SK-N-SH (cell line): ENCODE results near the gene LMO2. TPM values are rescaled to one million over a fixed set of nuclear protein-coding genes. Genes with fewer than 3 reads are reported as not detected.

Experiments
- CTCF ChIA-PET: fragments of 300-600, 350-600 bp; formaldehyde crosslinking; extraction: SDS; loops from one replicate; lab custom pipeline; 2021; lab: Yijun Ruan, JAX
- POLR2A ChIA-PET: fragments of 350-600 bp; sonication (Branson Sonifier 250); formaldehyde crosslinking; extraction: SDS; loops from one replicate; lab custom pipeline; 2020; ENCODE audit warnings: antibody characterized with exemption, inconsistent platforms; lab: Yijun Ruan, JAX
- DNase-seq: peaks from one replicate; pipeline ENCODE4 v3.0.0; 2012
- H2AFZ ChIP-seq: fragments of 200-600 bp; sonication (generic); 2 replicates; pipeline ENCODE4 v1.8.1; 2016; ENCODE audit warnings: antibody characterized with exemption, mild to moderate bottlenecking, low read depth
- H3F3A ChIP-seq: fragments of 200-600 bp; sonication (generic); replicated peaks from 2 replicates; pipeline ENCODE3; 2016; ENCODE audit warnings: antibody characterized with exemption, mild to moderate bottlenecking; ENCODE audit not compliant: insufficient read depth
- H3K27ac ChIP-seq, 2 experiments: fragments of 200-500 bp in 1 of 2; fragments of 200-600 bp in 1 of 2; sonication (Bioruptor generic) in 1 of 2; sonication (generic), shearing (Covaris generic) in 1 of 2; 2 replicates each; pipeline versions ENCODE4 v1.5.1 to v1.6.1; 2014 to 2016; ENCODE audit warnings: low read depth in 2 of 2, inconsistent platforms in 1 of 2, low read length in 1 of 2, mild to moderate bottlenecking in 1 of 2, mixed read lengths in 1 of 2
- H3K27me3 ChIP-seq: fragments of 200-600 bp; sonication (generic), shearing (Covaris generic); 2 replicates; pipeline ENCODE4 v1.6.1; 2016; ENCODE audit warnings: mixed run types; ENCODE audit not compliant: insufficient read depth
- H3K36me3 ChIP-seq, 2 experiments: fragments of 200-500 bp in 1 of 2; fragments of 200-600 bp in 1 of 2; sonication (Bioruptor generic) in 1 of 2; sonication (generic) in 1 of 2; replicated peaks in 1 of 2; 2 replicates each; pipeline versions ENCODE3 to v1.5.1; 2014 to 2016; ENCODE audit warnings: low read length in 1 of 2, mild to moderate bottlenecking in 1 of 2; ENCODE audit not compliant: insufficient read depth in 2 of 2, control insufficient read depth in 1 of 2
- H3K4me1 ChIP-seq, 2 experiments: fragments of 200-500 bp in 1 of 2; fragments of 200-600 bp in 1 of 2; sonication (Bioruptor generic) in 1 of 2; sonication (generic), shearing (Covaris generic) in 1 of 2; 2 replicates each; pipeline versions ENCODE4 v1.5.1 to v1.6.1; 2014 to 2016; ENCODE audit warnings: low read depth in 1 of 2, low read length in 1 of 2, mixed run types in 1 of 2; ENCODE audit not compliant: insufficient read depth in 2 of 2, control insufficient read depth in 1 of 2
- H3K4me2 ChIP-seq: fragments of 200-600 bp; sonication (generic), shearing (Covaris generic); 2 replicates; pipeline ENCODE4 v1.6.1; 2017; ENCODE audit warnings: mixed run types
- H3K4me3 ChIP-seq, 2 experiments: fragments of 200-500 bp in 1 of 2; fragments of 200-600 bp in 1 of 2; sonication (Bioruptor generic) in 1 of 2; sonication (generic), shearing (Covaris generic) in 1 of 2; 2 replicates each; pipeline versions ENCODE4 v1.5.1 to v1.8.1; 2014 to 2016; ENCODE audit warnings: low read depth in 2 of 2, inconsistent platforms in 1 of 2, low read length in 1 of 2, mild to moderate bottlenecking in 1 of 2, mixed read lengths in 1 of 2, moderate library complexity in 1 of 2
- H3K79me2 ChIP-seq: fragments of 200-600 bp; sonication (generic); 2 replicates; pipeline ENCODE4 v1.8.1; 2017; ENCODE audit warnings: mild to moderate bottlenecking; ENCODE audit not compliant: insufficient read depth
- H3K9ac ChIP-seq: fragments of 200-600 bp; sonication (generic); 2 replicates; pipeline ENCODE4 v1.6.1; 2017; ENCODE audit warnings: mixed run types
- H3K9me2 ChIP-seq: fragments of 200-600 bp; sonication (generic); 2 replicates; pipeline ENCODE4 v1.6.1; 2017; ENCODE audit warnings: mixed run types
- H3K9me3 ChIP-seq: fragments of 200-600 bp; sonication (generic); 2 replicates; pipeline ENCODE4 v1.6.1; 2017; ENCODE audit warnings: mixed run types, mild to moderate bottlenecking, moderate library complexity
- H4K20me1 ChIP-seq: fragments of 200-600 bp; sonication (generic); 2 replicates; pipeline ENCODE4 v1.6.1; 2017; ENCODE audit warnings: mild to moderate bottlenecking, mixed run types; ENCODE audit not compliant: insufficient read depth
- FOSL2 ChIP-seq: IDR thresholded peaks from 2 replicates; pipeline ENCODE4 v1.4.0; 2012; ENCODE audit warnings: low read depth, mild to moderate bottlenecking, moderate library complexity, borderline replicate concordance
- FOXM1 ChIP-seq: IDR thresholded peaks from 2 replicates; pipeline ENCODE4 v1.4.0; 2012; ENCODE audit warnings: low read depth, mild to moderate bottlenecking
- GABPA ChIP-seq: IDR thresholded peaks from 2 replicates; pipeline ENCODE4 v1.4.0; 2012; ENCODE audit warnings: low read depth, mild to moderate bottlenecking
- GATA2 ChIP-seq: sonication (generic); formaldehyde crosslinking; IDR thresholded peaks from 2 replicates; pipeline ENCODE4 v1.5.0; 2020; ENCODE audit warnings: mild to moderate bottlenecking, missing genetic modification reagents
- JUND ChIP-seq: IDR thresholded peaks from 2 replicates; pipeline ENCODE4 v1.4.0; 2012
- RAD21 ChIP-seq: IDR thresholded peaks from 2 replicates; pipeline ENCODE4 v1.6.1; 2012; ENCODE audit warnings: mild to moderate bottlenecking, low read length
- RXRA ChIP-seq: IDR thresholded peaks from 2 replicates; pipeline ENCODE4 v1.4.0; 2012; ENCODE audit warnings: low read depth, mild to moderate bottlenecking, borderline replicate concordance
- SMC3 ChIP-seq: IDR thresholded peaks from 2 replicates; pipeline ENCODE4 v1.6.1; 2012; ENCODE audit warnings: low read depth, low read length, improper control_type of control experiment
- TCF12 ChIP-seq: IDR thresholded peaks from 2 replicates; pipeline ENCODE4 v1.4.0; 2012
- WGBS: methylation state at CpG from one replicate; pipeline ENCODE4 v1.1.6; 2017; ENCODE audit warnings: low lambda C conversion rate; 5-methylcytosine and 5-hydroxymethylcytosine counted together
- polyA plus RNA-seq, 3 experiments: library from polyadenylated mRNA; depleted of rRNA; stranded (reverse); fragments of >200 nt; gene quantifications; 2 replicates each; pipeline ENCODE4 v1.2.3, GENCODE V29; 2012
- TF ChIP-seq, protein P1 (sequence below): IDR thresholded peaks from 2 replicates; pipeline ENCODE4 v1.4.0; 2012; ENCODE audit warnings: low read depth, borderline replicate concordance
- TF ChIP-seq, protein P2 (sequence below): fragments of 200-600 bp; sonication (generic); IDR thresholded peaks from 2 replicates; pipeline ENCODE4 v1.6.1; 2017; ENCODE audit warnings: antibody characterized with exemption, mild to moderate bottlenecking, moderate library complexity
- TF ChIP-seq, protein P3 (sequence below): IDR thresholded peaks from 2 replicates; pipeline ENCODE4 v1.4.0; 2012; ENCODE audit warnings: low read depth
- TF ChIP-seq, protein P4 (sequence below): IDR thresholded peaks from 2 replicates; pipeline ENCODE4 v1.6.1; 2012; ENCODE audit warnings: mild to moderate bottlenecking, low read depth, low read length, moderate library complexity
- TF ChIP-seq, protein P5 (sequence below): IDR thresholded peaks from 2 replicates; pipeline ENCODE4 v1.4.0; 2012; ENCODE audit warnings: low read depth, borderline replicate concordance

The LMO2 gene
- polyA plus RNA-seq, 1 of the 3 experiments (the other 2 are of a cell fraction) = 0.05 TPM

DNA sequence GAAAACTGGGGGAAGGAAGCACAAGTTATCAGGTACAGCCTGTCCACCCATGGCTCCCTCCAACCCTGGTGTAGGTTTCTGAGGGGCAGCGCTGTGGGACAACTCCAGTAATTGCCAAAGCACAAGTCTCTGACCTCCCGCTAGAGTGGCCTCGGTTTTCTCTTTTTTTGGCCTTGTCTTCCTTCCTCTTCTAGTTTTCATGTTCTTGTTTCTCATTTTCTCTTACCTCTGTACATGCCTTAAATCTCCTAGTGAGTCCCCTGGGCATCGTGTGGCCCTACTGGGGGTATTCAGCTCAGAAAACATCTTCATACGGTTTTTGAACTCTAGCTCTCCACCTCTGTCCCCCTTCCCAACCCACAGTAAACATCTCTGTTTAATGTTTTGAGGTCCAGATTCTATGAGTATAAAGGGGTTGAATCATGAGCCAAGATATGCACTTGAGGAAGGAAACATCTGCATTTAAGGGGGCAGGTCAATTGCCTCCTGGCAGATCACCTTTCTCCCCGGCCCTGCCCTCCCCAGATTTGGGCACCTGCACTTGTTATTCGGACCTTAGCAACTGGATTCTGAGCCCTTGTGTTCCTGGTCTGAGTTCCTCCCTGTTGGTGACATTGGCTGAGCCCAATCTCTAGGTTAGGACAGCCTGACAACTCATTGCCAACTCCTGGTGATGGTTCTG, 8.4 kb upstream of the LMO2 start:
- no peaks in the 10 kb centered on the region for H3K36me3 ChIP-seq
- CTCF ChIA-PET = interaction anchor here (0.6 to 0.9 kb wide), 2 partner anchors 37 to 685 kb away, joined by 3 read pairs; no protein-coding TSS in a partner anchor
- TF ChIP-seq, protein P1, sequence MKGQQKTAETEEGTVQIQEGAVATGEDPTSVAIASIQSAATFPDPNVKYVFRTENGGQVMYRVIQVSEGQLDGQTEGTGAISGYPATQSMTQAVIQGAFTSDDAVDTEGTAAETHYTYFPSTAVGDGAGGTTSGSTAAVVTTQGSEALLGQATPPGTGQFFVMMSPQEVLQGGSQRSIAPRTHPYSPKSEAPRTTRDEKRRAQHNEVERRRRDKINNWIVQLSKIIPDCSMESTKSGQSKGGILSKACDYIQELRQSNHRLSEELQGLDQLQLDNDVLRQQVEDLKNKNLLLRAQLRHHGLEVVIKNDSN = no peak
- TF ChIP-seq RXRA = no peak
- TF ChIP-seq FOXM1 = no peak
- no peak for TF ChIP-seq SMC3
- TF ChIP-seq, protein P2, sequence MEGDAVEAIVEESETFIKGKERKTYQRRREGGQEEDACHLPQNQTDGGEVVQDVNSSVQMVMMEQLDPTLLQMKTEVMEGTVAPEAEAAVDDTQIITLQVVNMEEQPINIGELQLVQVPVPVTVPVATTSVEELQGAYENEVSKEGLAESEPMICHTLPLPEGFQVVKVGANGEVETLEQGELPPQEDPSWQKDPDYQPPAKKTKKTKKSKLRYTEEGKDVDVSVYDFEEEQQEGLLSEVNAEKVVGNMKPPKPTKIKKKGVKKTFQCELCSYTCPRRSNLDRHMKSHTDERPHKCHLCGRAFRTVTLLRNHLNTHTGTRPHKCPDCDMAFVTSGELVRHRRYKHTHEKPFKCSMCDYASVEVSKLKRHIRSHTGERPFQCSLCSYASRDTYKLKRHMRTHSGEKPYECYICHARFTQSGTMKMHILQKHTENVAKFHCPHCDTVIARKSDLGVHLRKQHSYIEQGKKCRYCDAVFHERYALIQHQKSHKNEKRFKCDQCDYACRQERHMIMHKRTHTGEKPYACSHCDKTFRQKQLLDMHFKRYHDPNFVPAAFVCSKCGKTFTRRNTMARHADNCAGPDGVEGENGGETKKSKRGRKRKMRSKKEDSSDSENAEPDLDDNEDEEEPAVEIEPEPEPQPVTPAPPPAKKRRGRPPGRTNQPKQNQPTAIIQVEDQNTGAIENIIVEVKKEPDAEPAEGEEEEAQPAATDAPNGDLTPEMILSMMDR = no peak
- TF ChIP-seq, protein P3, sequence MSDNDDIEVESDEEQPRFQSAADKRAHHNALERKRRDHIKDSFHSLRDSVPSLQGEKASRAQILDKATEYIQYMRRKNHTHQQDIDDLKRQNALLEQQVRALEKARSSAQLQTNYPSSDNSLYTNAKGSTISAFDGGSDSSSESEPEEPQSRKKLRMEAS = no peak
- TF ChIP-seq GABPA = no peak
- TF ChIP-seq RAD21 = no peak
- TF ChIP-seq, protein P4, sequence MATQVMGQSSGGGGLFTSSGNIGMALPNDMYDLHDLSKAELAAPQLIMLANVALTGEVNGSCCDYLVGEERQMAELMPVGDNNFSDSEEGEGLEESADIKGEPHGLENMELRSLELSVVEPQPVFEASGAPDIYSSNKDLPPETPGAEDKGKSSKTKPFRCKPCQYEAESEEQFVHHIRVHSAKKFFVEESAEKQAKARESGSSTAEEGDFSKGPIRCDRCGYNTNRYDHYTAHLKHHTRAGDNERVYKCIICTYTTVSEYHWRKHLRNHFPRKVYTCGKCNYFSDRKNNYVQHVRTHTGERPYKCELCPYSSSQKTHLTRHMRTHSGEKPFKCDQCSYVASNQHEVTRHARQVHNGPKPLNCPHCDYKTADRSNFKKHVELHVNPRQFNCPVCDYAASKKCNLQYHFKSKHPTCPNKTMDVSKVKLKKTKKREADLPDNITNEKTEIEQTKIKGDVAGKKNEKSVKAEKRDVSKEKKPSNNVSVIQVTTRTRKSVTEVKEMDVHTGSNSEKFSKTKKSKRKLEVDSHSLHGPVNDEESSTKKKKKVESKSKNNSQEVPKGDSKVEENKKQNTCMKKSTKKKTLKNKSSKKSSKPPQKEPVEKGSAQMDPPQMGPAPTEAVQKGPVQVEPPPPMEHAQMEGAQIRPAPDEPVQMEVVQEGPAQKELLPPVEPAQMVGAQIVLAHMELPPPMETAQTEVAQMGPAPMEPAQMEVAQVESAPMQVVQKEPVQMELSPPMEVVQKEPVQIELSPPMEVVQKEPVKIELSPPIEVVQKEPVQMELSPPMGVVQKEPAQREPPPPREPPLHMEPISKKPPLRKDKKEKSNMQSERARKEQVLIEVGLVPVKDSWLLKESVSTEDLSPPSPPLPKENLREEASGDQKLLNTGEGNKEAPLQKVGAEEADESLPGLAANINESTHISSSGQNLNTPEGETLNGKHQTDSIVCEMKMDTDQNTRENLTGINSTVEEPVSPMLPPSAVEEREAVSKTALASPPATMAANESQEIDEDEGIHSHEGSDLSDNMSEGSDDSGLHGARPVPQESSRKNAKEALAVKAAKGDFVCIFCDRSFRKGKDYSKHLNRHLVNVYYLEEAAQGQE = no peak
- no peak for TF ChIP-seq FOSL2
- TF ChIP-seq TCF12 = no peak
- TF ChIP-seq JUND = no peak
- TF ChIP-seq, protein P5, sequence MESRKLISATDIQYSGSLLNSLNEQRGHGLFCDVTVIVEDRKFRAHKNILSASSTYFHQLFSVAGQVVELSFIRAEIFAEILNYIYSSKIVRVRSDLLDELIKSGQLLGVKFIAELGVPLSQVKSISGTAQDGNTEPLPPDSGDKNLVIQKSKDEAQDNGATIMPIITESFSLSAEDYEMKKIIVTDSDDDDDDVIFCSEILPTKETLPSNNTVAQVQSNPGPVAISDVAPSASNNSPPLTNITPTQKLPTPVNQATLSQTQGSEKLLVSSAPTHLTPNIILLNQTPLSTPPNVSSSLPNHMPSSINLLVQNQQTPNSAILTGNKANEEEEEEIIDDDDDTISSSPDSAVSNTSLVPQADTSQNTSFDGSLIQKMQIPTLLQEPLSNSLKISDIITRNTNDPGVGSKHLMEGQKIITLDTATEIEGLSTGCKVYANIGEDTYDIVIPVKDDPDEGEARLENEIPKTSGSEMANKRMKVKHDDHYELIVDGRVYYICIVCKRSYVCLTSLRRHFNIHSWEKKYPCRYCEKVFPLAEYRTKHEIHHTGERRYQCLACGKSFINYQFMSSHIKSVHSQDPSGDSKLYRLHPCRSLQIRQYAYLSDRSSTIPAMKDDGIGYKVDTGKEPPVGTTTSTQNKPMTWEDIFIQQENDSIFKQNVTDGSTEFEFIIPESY = no peak
- TF ChIP-seq GATA2 (CRISPR knock-in tag) = no peak
- no peaks in the 10 kb centered on the region for H3K9me2 ChIP-seq
- H3K9me3 ChIP-seq = no peaks in the 10 kb centered on the region
- H3K27me3 ChIP-seq = peaks cover 10% of the 10 kb centered on the region; the same call in 1 of the 2 replicates
- H3K4me3 ChIP-seq = no peak overlapping the region
- DNase-seq = no peak
- POLR2A ChIA-PET = no interaction called here
- H4K20me1 ChIP-seq = no peaks in the 10 kb centered on the region
- no peak overlapping the region for H3K9ac ChIP-seq
- H3F3A ChIP-seq = no peaks in the 10 kb centered on the region
- H3K79me2 ChIP-seq = no peaks in the 10 kb centered on the region
- H2AFZ ChIP-seq = no peak overlapping the region
- no peak overlapping the region for H3K27ac ChIP-seq
- WGBS = 69% methylated on average over 7 of the region's 7 CpGs
- H3K4me1 ChIP-seq = peaks cover 0 to 22% of the 10 kb centered on the region in 2 experiments; a peak in 3 of 4 replicates
- H3K4me2 ChIP-seq = no peak overlapping the region
